A549 (cell line): ENCODE results near the gene LIMK2. TPM values are rescaled to one million over a fixed set of nuclear protein-coding genes. Genes with fewer than 3 reads are reported as not detected.
"Not testable (repeated sequence)": the region's sequence is repeated elsewhere in the genome, so short reads cannot be mapped to it uniquely, and the experiment has no call there.

Experiments
- ATAC-seq, 2 experiments: fragments of 200-7000 bp in 1 of 2; fragments of >200 bp in 1 of 2; cut with Nextera tagmentation in 1 of 2; cut with Tn5 transposase in 1 of 2; 3 replicates each; pipeline versions ENCODE4 v1.8.0 to v1.9.1; 2018 to 2020; ENCODE audit warnings: mild to moderate bottlenecking in 1 of 2, moderate library complexity in 1 of 2
- CTCF ChIA-PET: fragments of 300-600 bp; sonication (Branson Sonifier 250); formaldehyde crosslinking; extraction: SDS; loops from one replicate; lab custom pipeline; 2021; ENCODE audit warnings: antibody characterized with exemption, inconsistent platforms; lab: Yijun Ruan, JAX
- POLR2A ChIA-PET: fragments of 350-600 bp; formaldehyde crosslinking; extraction: SDS; loops from one replicate; lab custom pipeline; 2021; ENCODE audit warnings: antibody characterized with exemption, inconsistent platforms; lab: Yijun Ruan, JAX
- DNase-seq, 2 experiments: peaks; one replicate each; pipeline versions ENCODE4 v3.0.0 to v3.0.0-alpha.2; 2011 to 2016; ENCODE audit warnings: low read depth in 1 of 2, low spot score in 1 of 2
- FAIRE-seq: peaks from 2 replicates; lab custom pipeline; 2011; peaks lifted over from hg19 to GRCh38; lab: Jason Lieb, UNC
- H3K27ac ChIP-seq, 2 experiments: fragments of >200 bp; sonication (Bioruptor Twin); formaldehyde crosslinking; 3 replicates each; pipeline ENCODE4 v1.5.1; 2016 to 2017
- H3K4me1 ChIP-seq: fragments of >200 bp; sonication (Bioruptor Twin); formaldehyde crosslinking; 3 replicates; pipeline ENCODE4 v1.6.1; 2016
- H3K4me2 ChIP-seq: fragments of >200 bp; sonication (Bioruptor Twin); formaldehyde crosslinking; 3 replicates; pipeline ENCODE4 v1.6.1; 2016
- H3K4me3 ChIP-seq: fragments of >200 bp; sonication (Bioruptor Twin); formaldehyde crosslinking; 3 replicates; pipeline ENCODE4 v1.5.1; 2016
- H3K9me3 ChIP-seq: fragments of >200 bp; sonication (Bioruptor Twin); formaldehyde crosslinking; 3 replicates; pipeline ENCODE4 v1.6.1; 2016
- CHD4 ChIP-seq: fragments of 200-600 bp; sonication (generic); IDR thresholded peaks from 2 replicates; pipeline ENCODE4 v1.6.1; 2016; ENCODE audit warnings: antibody characterized with exemption, mild to moderate bottlenecking, borderline replicate concordance
- CTCF ChIP-seq: fragments of >200 bp; sonication (Bioruptor Twin); formaldehyde crosslinking; IDR thresholded peaks from 3 replicates; pipeline ENCODE4 v1.5.1; 2016
- HES2 ChIP-seq: fragments of >200 bp; sonication (Bioruptor Twin); formaldehyde crosslinking; IDR thresholded peaks from 2 replicates; pipeline ENCODE4 v1.6.1; 2016
- HMGXB4 ChIP-seq: fragments of 250-450 bp; sonication (Bioruptor Pico); IDR thresholded peaks from 2 replicates; pipeline ENCODE4 v1.5.0; 2021; ENCODE audit warnings: mild to moderate bottlenecking, moderate library complexity, borderline replicate concordance
- HOXB13 ChIP-seq: fragments of 250-450 bp; sonication (Bioruptor Pico); IDR thresholded peaks from 2 replicates; pipeline ENCODE4 v1.5.0; 2020; ENCODE audit warnings: low read depth, mild to moderate bottlenecking, moderate library complexity
- JUNB ChIP-seq: fragments of >200 bp; sonication (Bioruptor Twin); formaldehyde crosslinking; IDR thresholded peaks from 2 replicates; pipeline ENCODE4 v1.6.1; 2016
- MAFK ChIP-seq: fragments of 450-650 bp; IDR thresholded peaks from 2 replicates; pipeline ENCODE4 v1.6.1; 2014; ENCODE audit not compliant: partially characterized antibody
- MAX ChIP-seq: IDR thresholded peaks from 2 replicates; pipeline ENCODE4 v1.6.1; 2012
- MAZ ChIP-seq: fragments of 150-350 bp; IDR thresholded peaks from 2 replicates; pipeline ENCODE4 v1.6.1; 2014; ENCODE audit warnings: antibody characterized with exemption, low read depth, low read length, borderline replicate concordance
- NFE2L2 ChIP-seq: fragments of 150-350 bp; conservative IDR thresholded peaks from 2 replicates; pipeline ENCODE4 v1.6.1; 2014; ENCODE audit warnings: low read length
- PBX3 ChIP-seq: IDR thresholded peaks from 2 replicates; pipeline ENCODE4 v1.6.1; 2012
- POLR2A ChIP-seq: IDR thresholded peaks from 2 replicates; pipeline ENCODE4 v1.6.1; 2012; ENCODE audit warnings: mild to moderate bottlenecking, low read length
- RAD21 ChIP-seq, 2 experiments: fragments of >200 bp in 1 of 2; sonication (Bioruptor Twin) in 1 of 2; formaldehyde crosslinking in 1 of 2; IDR thresholded peaks in 1 of 2; conservative IDR thresholded peaks in 1 of 2; 2 replicates in 1 of 2; 3 replicates in 1 of 2; pipeline ENCODE4 v1.6.1; 2012 to 2018; ENCODE audit warnings: inconsistent platforms in 1 of 2
- SMC3 ChIP-seq: fragments of >200 bp; sonication (Bioruptor Twin); formaldehyde crosslinking; IDR thresholded peaks from 3 replicates; pipeline ENCODE4 v1.6.1; 2018; ENCODE audit warnings: inconsistent platforms
- ZC3H11A ChIP-seq: fragments of 450-650 bp; IDR thresholded peaks from 2 replicates; pipeline ENCODE4 v1.6.1; 2014; ENCODE audit warnings: antibody characterized with exemption, mild to moderate bottlenecking
- ZFP36 ChIP-seq: fragments of 450-650 bp; IDR thresholded peaks from 2 replicates; pipeline ENCODE4 v1.6.1; 2014; ENCODE audit warnings: borderline replicate concordance; ENCODE audit not compliant: partially characterized antibody
- WGBS: methylation state at CpG from one replicate; pipeline ENCODE4 v1.1.6; 2017; ENCODE audit errors: missing lambda C conversion rate; 5-methylcytosine and 5-hydroxymethylcytosine counted together
- polyA plus RNA-seq, 4 experiments: library from polyadenylated mRNA; depleted of rRNA in 3 of 4; stranded (reverse); fragments of >200 nt; fragmentation: RNase III in 1 of 4; extraction: RNeasy Plus Mini Kit Qiagen cat#74134 plus additional on column Dnase treatment in 1 of 4; gene quantifications; 2 replicates in 3 of 4; 3 replicates in 1 of 4; pipeline ENCODE4 v1.2.3, GENCODE V29; 2011 to 2017

LIMK2 gene
- polyA plus RNA-seq, 2 of the 4 experiments (the other 2 are of a cell fraction), result 3.1 to 6.9 TPM

GRCh38 chr22:31313366-31314147, 101.5 kb downstream of the LIMK2 start:
- Histone ChIP-seq H3K4me3 (no peak overlapping the region), H3K4me1 (no peaks in the 10 kb centered on the region), H3K27ac (no peak overlapping the region), H3K9me3 (peaks cover 3% of the 10 kb centered on the region; the same call in 1 of the 3 replicates), H3K4me2 (no peak overlapping the region)
- peak; percentile 21 to 39 for DNase-seq
- CTCF ChIA-PET, result interaction anchor here (0.6 to 3.8 kb wide), 26 partner anchors 8 to 720 kb away, joined by 3 to 43 read pairs (median 5); partner anchors contain the start of genes LIMK2 and PIK3IP1
- peak; percentile 81 to 88 for ATAC-seq
- POLR2A ChIA-PET, result interaction anchor here (0.8 kb wide), 1 partner anchor 33 kb away, joined by 4 read pairs; the partner anchor contains the start of gene PATZ1
- TF ChIP-seq RAD21 (conservative IDR thresholded peaks at IDR 0.05 in 1 of 2, IDR thresholded peaks at IDR 0.05 in 1 of 2) (peak; percentile 31; a peak in 2 of 5 replicates), CTCF (peak; percentile 61), SMC3 (peak; percentile 29; the same call in 1 of the 3 replicates), POLR2A (no peak)
- WGBS, result 15% methylated on average over 6 of the region's 6 CpGs
- FAIRE-seq, result no peak

- DNase-seq, H3K4me1 ChIP-seq, H3K4me2 ChIP-seq, H3K9me3 ChIP-seq, ATAC-seq, FAIRE-seq, H3K27ac ChIP-seq, H3K4me3 ChIP-seq, POLR2A ChIA-PET: not testable (repeated sequence)
- 94% methylated on average over 1 of the region's 1 CpG for WGBS
- CTCF ChIA-PET, result interaction anchor here (0.7 to 3.8 kb wide), 14 partner anchors 10 to 118 kb away, joined by 3 to 43 read pairs (median 6); partner anchors contain the start of genes LIMK2 and PIK3IP1
Measured at GRCh38 chr22:31314220-31314619, 102.1 kb downstream of the LIMK2 start.

GRCh38 chr22:31321421-31321820, 109.3 kb downstream of the LIMK2 start:
- whole genome bisulfite sequencing, result 71% methylated on average over 4 of the region's 4 CpGs

More at GRCh38 chr22:31321421-31321820, 109.3 kb downstream of the LIMK2 start:
- ChIA-PET POLR2A (no interaction called here), CTCF (interaction anchor here (0.9 to 1.7 kb wide), 2 partner anchors 8 to 109 kb away, joined by 3 to 8 read pairs; partner anchors contain the start of gene LIMK2)
- FAIRE-seq (no peak), DNase-seq (no peak), ATAC-seq (0 out of 6 replicates have a peak, but pooled peaks of 1 of the 2 experiments have one; percentile 12)
- no peak overlapping the region for H3K4me2 ChIP-seq
- no peaks in the 10 kb centered on the region for H3K4me1 ChIP-seq
- no peak overlapping the region for H3K27ac ChIP-seq
- no peak overlapping the region for H3K4me3 ChIP-seq
- TF ChIP-seq HOXB13 (no peak), ZFP36 (no peak), ZC3H11A (no peak), MAZ (no peak), JUNB (no peak), CTCF (no peak), MAFK (no peak), MAX (no peak), CHD4 (no peak), PBX3 (no peak), HES2 (no peak), NFE2L2 (no peak), HMGXB4 (CRISPR knock-in tag) (no peak)
- no peaks in the 10 kb centered on the region for H3K9me3 ChIP-seq
